ENCODE measurements around the gene UGGT2.
"Not testable (repeated sequence)": the region's sequence is repeated elsewhere in the genome, so short reads cannot be mapped to it uniquely, and the experiment has no call there.

UGGT2 gene

DNA sequence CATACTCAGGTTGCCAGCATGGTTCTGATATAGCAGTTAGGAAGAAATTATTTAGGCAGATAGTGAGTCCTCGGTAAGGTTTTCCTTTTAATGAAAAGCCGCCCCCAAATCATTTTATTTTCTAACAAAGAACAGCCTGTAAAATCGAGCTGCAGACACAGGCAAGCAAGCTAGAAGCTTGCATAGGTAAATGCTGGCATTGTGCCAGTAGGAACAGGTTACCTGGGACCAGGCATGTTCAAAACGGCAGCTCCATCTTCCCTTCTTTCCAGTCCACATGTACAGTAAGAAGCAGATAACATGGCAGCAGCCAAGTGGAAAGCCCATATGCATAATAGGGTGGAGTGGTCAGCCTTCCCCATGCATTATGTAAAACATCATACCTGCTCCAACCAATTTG is 71.1 kb downstream of the UGGT2 start:
- no peak for DNase-seq

DNA sequence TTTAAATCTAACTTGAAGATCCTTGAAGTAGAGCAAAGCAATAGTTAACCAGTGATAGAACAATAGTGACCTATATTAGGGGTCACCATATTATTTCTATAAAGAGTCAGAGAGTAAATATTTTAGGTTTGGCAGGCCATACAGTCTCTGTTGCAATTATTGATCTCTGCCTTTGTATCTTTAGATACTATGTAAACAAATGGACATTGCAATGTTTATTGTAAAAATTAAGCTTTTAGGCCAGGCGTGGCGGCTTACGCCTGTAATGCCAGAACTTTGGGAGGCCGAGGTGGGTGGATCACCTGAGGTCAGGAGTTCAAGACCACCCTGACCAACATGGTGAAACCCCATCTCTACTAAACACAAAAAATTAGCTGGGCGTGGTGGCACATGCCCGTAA is 80.5 kb downstream of the UGGT2 start:
- DNase-seq: not testable (repeated sequence)

DNA sequence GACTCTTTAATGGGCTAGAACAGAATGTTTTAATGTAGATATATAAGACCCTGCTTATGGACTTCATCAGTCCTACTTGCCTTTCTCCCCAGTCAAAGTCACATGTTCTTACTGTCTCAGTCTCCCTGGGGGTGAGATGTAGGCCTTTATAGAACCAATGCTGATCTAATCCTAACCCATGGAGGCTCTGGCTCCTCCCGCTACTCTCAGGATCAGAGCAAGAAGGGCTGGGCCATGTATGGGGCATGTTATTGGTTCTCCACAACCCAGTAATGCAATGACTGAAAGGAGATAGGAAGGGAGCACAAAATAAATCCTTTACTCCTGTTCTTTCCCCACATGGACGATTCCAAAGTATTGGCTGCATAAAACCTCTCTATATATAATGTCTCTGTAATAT is 82.3 kb downstream of the UGGT2 start:
- no peak for DNase-seq

DNA sequence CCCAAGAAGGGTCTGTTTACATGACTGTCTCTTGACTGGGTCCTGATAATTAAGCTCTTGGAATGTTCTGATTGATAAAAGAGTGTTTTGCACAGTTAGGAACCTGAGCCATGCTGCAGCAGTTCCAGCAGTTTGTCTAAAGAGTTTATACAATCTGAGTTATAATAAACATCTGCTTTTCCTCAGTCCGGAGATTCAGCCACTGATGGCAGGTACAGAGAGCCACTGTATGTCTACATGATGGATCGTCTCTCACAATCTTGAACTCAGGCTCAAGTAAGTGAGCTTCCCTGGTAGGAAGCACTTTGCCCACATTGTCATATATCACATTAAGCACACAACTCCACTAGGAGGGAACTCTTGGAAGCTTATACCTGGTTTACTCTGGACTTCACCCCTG is 84.3 kb downstream of the UGGT2 start:
- no peak for DNase-seq

DNA sequence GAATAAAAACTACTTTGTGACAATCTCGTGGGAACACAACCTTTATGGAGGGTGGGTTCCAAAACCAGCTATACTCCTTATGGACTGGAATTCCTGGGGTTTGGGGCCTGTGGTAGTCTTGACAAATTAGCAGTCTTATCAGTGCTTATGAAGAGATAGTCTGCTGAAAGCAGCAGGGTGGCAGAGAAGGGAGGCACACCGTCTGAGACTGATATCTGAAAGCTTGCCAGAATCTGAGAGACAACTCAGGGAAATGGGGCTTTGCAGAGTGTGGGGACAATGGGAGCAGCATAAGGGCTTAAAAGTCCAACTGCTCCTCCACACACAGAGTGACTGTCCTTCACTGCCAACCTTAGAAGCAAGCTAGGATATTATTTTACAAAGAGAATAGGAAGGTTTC is 95.9 kb downstream of the UGGT2 start:
- no peak for DNase-seq

DNA sequence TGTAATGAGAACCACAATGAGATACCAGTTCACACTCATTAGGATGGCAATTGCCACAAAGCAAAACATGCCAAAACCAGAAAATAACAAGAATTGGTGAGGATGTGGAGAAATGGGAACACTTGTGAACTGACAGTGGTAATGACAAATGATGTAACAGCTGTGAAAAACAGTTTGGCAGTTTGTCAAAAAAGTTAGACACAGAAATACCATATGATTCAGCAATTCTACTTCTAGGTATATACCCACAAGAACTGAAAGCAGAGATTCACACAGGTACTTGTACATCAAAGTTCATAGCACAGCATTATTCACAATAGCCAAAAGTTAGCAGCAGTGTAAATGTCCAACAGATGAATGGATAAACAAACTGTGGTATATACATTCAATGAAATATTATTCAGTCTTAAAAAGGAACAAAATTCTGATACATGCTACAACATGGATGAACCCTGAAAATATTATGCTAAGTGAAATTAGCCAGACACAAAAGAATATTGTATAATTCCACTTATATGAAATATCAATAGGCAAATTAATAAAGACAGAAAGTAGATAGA is 96.5 kb downstream of the UGGT2 start:
- no peak for DNase-seq

DNA sequence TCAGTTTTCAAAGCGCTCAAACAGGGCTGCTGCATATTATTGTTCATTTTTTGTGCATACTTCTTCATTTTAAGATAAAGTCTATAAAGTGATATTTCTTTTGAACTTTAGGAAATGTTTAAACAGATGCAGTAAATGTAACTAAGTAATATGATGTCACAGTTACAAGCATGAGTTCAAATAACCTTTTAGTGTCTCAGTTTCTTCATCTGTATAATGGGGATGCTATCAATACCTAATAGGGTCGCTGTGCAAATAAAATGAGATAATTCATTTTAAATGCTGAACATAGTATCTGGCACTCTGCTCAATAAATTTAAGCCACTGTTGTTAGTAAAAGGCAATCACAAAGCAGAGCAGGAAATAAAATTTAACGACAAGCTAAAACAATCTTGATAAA is 97.5 kb downstream of the UGGT2 start:
- no peak for DNase-seq

DNA sequence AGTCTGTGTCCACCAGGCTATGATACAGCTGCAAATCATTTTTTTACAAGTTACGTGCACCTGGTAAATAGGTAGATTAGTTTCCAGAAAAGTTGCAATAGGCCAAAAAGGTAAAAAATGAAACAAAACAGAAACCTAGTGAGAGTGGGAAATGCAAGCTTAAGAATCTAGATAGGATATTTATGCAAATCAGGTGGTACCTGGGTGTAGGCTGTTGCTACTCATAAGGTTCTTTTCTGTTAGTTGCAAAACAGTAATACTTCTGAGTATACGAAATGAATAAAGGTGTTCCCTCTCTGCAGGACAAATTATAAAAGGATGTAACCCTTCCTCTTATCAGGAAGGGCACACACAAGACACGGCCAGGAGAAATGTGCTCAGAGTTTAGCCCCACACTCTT is 97.9 kb downstream of the UGGT2 start:
- DNase-seq: no peak

DNA sequence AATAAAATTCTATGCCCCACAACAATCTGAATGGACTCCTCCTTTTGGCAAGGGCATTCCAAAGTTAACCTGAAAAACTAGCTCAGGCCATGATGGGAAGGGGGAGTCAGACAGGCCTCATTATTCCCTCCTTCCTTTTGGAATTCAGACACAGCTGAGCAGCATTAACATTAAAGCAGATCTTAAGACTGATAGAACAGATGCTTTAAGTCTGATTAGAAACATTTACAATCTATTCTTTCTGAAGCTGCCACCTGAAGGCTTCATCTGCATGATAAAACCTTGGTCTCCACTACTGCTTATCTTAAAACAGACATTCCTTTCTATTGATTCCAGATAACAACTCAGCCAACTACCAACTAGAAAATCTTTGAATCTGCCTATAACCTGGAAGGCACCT is 98.9 kb downstream of the UGGT2 start:
- DNase-seq: no peak

DNA sequence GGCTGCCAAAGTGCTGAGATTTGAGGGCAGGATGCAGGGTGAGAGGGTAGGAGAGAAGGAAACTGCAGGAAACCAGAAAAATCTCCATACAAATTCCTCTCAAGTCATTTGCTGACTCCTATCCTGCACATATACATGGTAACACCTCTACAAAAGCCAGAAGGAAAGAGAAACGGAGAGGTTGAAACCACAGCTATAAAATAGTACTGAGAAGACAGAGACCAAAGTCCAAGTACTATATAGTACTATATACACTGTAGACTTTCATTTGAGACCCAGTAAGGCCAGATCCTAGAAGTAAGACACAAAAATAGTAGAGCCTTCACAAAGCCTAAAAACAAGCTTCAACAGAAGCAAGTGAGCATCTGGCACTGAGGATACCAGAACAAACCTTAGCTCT is 103.1 kb downstream of the UGGT2 start:
- no peak for DNase-seq

DNA sequence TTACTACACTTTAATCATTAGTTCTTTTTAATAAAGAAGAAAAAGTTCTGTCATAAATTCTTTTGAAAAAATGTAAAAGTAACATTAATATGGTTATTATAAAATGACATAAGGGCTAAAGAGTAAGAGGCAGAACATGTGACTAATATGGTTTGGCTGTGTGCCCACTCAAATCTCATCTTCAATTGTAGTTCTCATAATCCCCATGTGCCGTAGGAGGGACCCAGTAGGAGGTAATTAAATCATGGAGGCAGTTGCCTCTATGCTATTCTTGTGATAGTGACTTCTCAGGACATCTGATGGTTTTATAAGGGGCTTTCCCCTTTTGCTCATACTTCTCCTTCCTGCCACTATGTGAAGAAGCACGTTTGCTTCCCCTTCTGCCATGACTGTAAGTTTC is 104.5 kb downstream of the UGGT2 start:
- DNase-seq: no peak

DNA sequence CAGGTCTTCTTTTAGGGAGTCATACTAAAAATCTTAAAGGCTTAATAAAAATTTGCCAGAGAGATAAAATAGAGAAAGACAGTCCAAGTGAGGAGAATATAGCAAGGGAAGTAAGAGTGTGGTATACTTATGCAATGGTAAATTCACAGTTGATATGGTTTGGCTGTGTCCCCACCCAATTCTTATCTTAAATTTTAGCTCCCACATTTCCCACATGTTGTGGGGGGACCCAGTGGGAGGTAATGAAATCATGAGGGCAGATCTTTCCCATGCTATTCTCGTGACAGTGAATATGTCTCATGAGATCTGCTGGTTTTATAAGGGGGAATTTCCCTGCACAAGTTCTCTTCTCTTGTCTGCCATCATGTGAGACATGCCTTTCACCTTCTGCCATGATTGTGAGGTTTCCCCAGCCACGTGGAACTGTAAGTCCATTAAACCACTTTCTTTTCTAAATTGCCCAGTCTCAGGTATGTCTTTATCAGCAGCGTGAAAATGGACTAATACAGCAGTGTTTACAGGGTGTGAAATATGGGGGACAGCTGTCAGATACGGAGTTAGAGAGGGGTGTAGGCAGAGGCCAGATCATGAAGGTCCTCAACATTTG is 115.4 kb downstream of the UGGT2 start:
- no peak for DNase-seq

DNA sequence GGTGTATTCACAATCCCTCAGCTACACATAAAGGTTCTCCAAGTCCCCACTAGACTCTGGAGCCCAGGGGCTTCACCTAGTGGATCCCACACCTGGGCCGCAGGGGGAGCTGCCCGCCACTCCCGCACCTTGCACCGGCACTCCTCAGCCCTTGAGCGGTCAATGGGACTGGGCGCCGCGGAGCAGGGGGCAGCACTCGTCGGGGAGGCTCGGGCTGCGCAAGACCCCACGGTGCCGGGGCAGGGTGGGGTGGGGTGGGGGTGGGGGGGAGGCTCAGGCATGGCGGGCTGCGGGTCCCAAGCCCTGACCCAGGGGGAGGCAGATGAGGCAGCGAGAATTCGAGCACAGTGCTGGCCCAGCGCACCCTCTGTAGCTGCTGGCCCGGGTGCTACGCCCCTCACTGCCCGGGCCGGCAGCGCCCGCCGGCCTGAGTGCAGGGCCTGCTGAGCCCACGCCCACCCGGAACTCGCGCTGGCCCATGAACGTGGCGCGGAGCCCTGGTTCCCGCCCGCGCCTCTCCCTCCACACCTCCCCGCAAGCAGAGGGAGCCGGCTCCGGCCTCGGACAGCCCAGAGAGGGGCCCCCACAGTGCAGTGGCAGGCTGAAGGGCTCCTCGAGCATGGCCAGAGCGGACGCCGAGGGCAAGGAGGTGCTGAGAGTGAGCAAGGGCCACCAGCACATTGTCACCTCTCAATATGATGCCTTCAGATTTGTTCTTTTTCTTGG is 121.7 kb downstream of the UGGT2 start:
- DNase-seq: no peak

DNA sequence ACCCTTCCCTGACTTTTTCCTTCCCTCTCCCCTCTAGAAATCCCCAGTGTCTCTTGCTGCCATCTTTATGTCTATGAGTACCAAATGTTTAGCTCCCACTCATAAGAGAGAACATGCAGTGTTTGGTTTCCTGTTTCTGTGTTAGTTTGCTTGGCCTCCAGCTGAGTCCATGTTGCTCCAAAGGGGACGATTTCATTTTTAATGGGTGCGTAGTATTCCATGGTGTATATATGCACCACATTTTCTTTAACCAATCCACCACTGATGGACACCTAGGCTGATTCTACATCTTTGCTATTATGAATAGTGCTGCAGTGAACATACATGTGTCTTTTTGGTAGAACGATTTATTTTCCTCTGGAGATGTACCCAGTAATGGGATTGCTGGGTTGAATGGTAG is 123.8 kb downstream of the UGGT2 start:
- no peak for DNase-seq

DNA sequence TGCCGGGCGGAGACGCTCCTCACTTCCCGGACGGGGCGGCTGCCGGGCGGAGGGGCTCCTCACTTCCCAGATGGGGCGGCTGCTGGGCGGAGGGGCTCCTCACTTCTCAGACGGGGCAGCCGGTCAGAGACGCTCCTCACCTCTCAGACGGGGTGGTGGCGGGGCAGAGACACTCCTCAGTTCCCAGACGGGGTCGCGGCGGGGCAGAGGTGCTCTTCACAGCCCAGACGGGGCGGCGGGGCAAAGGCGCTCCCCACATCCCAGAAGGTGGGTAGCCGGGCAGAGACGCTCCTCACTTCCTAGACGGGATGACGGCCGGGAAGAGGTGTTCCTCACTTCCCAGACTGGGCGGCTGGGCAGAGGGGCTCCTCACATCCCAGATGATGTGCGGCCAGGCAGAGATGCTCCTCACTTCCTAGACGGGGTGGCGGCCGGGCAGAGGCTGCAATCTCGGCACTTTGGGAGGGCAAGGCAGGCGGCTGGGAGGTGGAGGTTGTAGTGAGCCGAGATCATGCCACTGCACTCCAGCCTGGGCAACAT is 124.8 kb downstream of the UGGT2 start:
- DNase-seq: not testable (repeated sequence)

DNA sequence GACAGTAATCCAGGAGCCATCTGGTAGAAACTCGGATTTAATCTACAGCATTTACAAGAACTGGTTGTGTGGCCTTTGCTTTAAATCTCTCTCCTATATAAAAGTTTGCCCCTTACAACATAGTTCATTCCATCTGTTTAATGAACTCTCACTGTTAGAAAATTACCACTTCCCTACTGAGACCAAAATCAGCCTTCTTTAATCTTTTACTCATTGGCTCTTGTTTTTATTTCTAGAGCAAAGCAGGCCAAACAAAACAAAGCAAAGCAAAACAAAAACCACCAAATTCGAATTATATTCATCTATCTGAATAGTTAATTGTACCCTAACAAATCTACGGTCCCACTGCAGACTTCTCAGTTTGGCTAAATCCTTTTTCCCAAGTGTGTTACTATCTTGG is 127.0 kb downstream of the UGGT2 start:
- no peak for DNase-seq

DNA sequence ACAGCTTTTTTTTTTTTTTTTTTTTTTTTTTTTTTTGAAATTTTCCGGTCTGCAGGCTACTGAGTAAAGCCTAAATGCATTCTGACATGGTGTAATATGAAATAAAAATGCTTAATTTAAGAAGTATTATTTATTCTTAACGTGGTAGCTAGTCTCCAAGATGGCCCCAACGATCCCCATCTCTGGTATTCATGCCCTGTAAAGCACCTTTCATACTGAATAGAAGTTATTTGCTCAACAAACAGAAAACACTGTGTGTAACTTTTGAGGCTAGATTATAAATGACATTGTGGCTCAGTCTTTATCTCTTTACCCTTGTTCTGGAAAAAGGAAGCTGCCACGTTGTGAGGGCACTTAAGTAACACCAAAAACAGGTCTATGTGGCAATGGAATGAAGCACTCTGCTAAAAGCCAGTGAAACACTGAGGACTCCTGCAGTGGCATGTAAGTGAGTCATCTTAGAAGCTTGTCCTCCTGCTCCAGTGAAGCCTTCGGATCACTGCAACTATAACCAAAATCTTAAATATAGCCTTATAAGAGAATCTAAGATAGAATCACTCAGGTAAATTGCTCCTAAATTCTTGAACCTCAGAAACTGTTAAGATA is 128.7 kb downstream of the UGGT2 start:
- DNase-seq: no peak

DNA sequence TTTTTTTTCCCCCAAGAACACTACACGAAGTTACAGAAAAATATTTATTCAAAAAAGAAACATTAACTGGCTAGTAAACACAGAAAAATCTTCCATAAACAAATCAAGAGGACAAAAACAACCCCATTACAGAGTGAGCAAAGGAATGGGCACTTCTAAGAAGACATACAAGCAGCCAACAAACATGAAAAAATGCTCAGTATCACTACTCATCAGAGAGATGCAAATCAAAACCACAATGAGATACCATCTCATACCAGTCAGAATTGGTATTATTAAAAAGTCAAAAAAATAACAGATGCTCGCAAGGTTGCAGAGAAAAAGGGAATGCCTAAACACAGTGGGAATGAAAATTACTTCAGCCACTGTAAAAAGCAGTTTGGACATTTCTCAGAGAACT is 131.7 kb downstream of the UGGT2 start:
- DNase-seq: no peak

DNA sequence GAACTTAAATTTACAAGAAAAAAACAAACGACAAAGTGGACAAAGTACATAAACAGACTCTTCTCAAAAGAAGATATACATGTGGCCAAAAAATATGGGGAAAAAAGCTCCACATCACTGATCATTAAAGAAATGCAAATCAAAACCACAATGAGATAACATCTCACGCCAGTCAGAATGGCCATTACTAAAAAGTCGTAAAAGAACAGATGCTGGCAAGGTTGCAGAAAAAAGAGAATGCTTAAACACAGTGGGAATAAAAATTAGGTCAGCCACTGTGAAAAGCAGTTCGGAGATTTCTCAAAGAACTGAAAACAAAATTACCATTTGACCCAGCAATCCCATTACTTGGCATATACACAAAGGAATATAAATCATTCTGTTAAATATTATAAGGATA is 132.7 kb downstream of the UGGT2 start:
- no peak for DNase-seq

DNA sequence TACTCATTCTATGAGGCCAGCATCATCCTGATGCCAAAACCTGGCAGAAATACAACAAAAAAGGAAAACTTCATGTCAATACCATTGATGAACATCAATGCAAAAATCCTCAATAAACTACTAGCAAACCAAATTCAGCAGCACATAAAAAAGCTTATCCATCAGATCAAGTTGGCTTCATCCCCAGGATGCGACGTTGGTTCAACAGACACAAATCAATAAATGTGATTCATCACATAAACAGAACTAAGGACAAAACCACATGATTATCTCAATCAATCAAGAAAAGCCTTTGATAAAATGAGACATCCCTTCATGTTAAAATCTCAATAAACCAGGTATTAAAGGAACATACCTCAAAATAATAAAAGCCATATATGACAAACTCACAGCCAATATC is 134.3 kb downstream of the UGGT2 start:
- DNase-seq: no peak

DNA sequence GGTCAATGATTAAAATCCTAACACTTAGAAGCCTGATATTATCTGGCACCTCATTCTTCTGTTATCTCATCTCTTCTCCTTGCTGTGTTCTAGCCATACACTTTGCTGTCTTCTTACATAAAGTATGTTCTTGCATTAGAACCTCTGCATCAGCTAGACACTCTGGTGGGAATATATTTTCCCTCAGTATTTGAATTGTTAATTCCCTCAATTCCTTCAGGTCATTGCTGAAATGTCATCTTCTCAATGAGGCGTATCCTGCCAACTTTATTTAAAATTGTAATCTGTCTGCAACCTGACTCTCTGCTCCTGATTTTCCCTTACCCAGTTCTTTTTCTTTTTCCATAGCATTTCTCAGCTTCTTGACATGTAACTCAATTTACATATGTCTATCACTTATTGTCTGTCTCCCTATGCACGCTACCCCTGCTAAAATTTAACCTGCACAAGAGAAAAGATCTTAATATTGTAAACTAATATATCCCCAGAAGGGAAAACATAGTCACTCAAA is 138.2 kb downstream of the UGGT2 start:
- DNase-seq: no peak

DNA sequence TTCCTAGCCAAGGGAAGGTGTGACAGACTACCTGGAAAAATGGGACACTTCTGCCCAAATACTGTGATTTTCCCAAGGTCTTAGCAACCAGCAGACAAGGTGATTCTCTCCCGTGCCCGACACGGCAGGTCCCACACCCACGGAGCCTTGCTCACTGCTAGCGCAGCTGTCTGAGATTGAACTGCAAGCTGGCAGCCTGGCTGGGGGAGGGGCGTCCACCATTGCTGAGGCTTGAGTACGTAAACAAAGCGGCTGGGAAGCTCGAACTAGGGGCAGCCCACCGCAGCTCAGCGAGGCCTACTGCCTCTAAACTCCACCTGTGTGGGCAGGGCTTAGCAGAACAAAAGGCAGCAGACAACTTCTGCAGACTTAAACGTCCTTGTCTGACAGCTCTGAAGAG is 146.2 kb downstream of the UGGT2 start:
- no peak for DNase-seq

DNA sequence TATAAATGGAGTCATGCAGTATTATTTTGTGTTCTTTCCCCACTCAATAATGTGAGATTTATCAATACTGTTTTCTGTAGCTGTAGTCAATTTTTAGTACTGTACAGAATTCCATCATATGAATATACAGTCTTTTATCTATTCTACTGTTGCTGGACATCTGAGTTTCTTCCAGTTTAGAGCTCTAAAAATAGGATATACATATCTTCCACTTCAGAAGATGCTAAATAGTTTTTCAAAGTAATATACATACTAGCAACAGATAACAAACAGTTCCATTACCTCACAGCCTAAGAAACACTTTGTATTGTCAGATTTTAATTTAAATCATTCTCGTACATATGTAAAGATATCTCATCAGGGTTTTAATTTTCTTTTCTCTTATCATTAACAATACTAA is 149.6 kb downstream of the UGGT2 start:
- no peak for DNase-seq
